ENCODE data around the gene SETD9. TPM values are rescaled to one million over a fixed set of nuclear protein-coding genes. Genes with fewer than 3 reads are reported as not detected.

SETD9 gene
- total RNA-seq, 1 experiment from 2014 or later = 20.5 TPM

Other genes starting within 250 kb of the SETD9 start
- 6.2 TPM for gene MAP3K1, start 94.0 kb upstream of the SETD9 start, total RNA-seq (2021; ENCODE audit: unreplicated experiment)
- gene MIER3, start 42.5 kb downstream of the SETD9 start, total RNA-seq (2021; ENCODE audit: unreplicated experiment) = 29.7 TPM